Measurements from ENCODE around the gene FGF4.

Gene FGF4

GRCh38 chr11:69803604-69804218 lies 28.6 kb upstream of the FGF4 start:
- TF ChIP-seq CTCF (IDR thresholded peaks at IDR 0.05; ENCODE audit: unreplicated experiment in 3 of 3): no peak
- Mint-ChIP-seq H3K9me3 (peaks cover 3% of the 10 kb centered on the region), H3K4me1 (peaks cover 4% of the 10 kb centered on the region), H3K27me3 (ENCODE audit: low read depth) (peaks cover 32% of the 10 kb centered on the region), H3K36me3 (ENCODE audit: low read depth) (no peaks in the 10 kb centered on the region), H3K4me3 (no peak overlapping the region), H3K27ac (no peak overlapping the region)

- H3K36me3 Mint-ChIP-seq (ENCODE audit: low read depth): no peaks in the 10 kb centered on the region
These were observed 27.9 kb upstream of the FGF4 start for GRCh38 chr11:69803022-69803421.

GRCh38 chr11:69802590-69802989 lies 27.4 kb upstream of the FGF4 start:
- TF ChIP-seq CTCF (IDR thresholded peaks at IDR 0.05; ENCODE audit: unreplicated experiment in 3 of 3): no peak
- no peaks in the 10 kb centered on the region for H3K36me3 Mint-ChIP-seq (ENCODE audit: low read depth)

More at GRCh38 chr11:69803022-69803421, 27.9 kb upstream of the FGF4 start:
- Mint-ChIP-seq H3K4me3 (no peak overlapping the region), H3K4me1 (no peaks in the 10 kb centered on the region), H3K27ac (no peak overlapping the region), H3K27me3 (ENCODE audit: low read depth) (peaks cover 25% of the 10 kb centered on the region), H3K9me3 (peaks cover 3% of the 10 kb centered on the region)
- no peak for TF ChIP-seq CTCF (IDR thresholded peaks at IDR 0.05; ENCODE audit: unreplicated experiment in 3 of 3)

GRCh38 chr11:69801513-69802335 lies 26.6 kb upstream of the FGF4 start:
- TF ChIP-seq CTCF (IDR thresholded peaks at IDR 0.05; ENCODE audit: unreplicated experiment in 3 of 3): peak; percentile 65 to 81 (median 65)
- H3K9me3 Mint-ChIP-seq: peaks cover 3% of the 10 kb centered on the region
- no peak overlapping the region for H3K4me3 Mint-ChIP-seq
- no peak overlapping the region for H3K27ac Mint-ChIP-seq
- peaks cover 18% of the 10 kb centered on the region for H3K27me3 Mint-ChIP-seq (ENCODE audit: low read depth)
- H3K36me3 Mint-ChIP-seq (ENCODE audit: low read depth): no peaks in the 10 kb centered on the region
- no peaks in the 10 kb centered on the region for H3K4me1 Mint-ChIP-seq

More at GRCh38 chr11:69802590-69802989, 27.4 kb upstream of the FGF4 start:
- H3K27ac Mint-ChIP-seq: no peak overlapping the region
- peaks cover 3% of the 10 kb centered on the region for H3K9me3 Mint-ChIP-seq
- no peaks in the 10 kb centered on the region for H3K4me1 Mint-ChIP-seq
- H3K4me3 Mint-ChIP-seq: no peak overlapping the region
- H3K27me3 Mint-ChIP-seq (ENCODE audit: low read depth): peaks cover 24% of the 10 kb centered on the region

- peaks cover 3% of the 10 kb centered on the region for H3K9me3 Mint-ChIP-seq
- H3K27ac Mint-ChIP-seq: no peak overlapping the region
- no peaks in the 10 kb centered on the region for H3K4me1 Mint-ChIP-seq
- no peak for TF ChIP-seq CTCF (IDR thresholded peaks at IDR 0.05; ENCODE audit: unreplicated experiment in 3 of 3)
- H3K27me3 Mint-ChIP-seq (ENCODE audit: low read depth): peaks cover 12% of the 10 kb centered on the region
- no peak overlapping the region for H3K4me3 Mint-ChIP-seq
- no peaks in the 10 kb centered on the region for H3K36me3 Mint-ChIP-seq (ENCODE audit: low read depth)
These were observed 25.1 kb upstream of the FGF4 start for GRCh38 chr11:69800278-69800677.

Measured in nephron (organoid).